CD4-positive, alpha-beta T cell treated with Interleukin-21 for 1 hour (primary cell): ENCODE measurements around the gene EMC8.
A peak's percentile ranks its signal among the peaks of the same experiment; 100 is the strongest.

ENCODE experiments used
- DNase-seq: peaks from one replicate; pipeline ENCODE4 v3.0.0-alpha.2; 2020

EMC8 gene

GRCh38 chr16:85752511-85753420, 46.6 kb downstream of the EMC8 start:
- no peak for DNase-seq

DNA sequence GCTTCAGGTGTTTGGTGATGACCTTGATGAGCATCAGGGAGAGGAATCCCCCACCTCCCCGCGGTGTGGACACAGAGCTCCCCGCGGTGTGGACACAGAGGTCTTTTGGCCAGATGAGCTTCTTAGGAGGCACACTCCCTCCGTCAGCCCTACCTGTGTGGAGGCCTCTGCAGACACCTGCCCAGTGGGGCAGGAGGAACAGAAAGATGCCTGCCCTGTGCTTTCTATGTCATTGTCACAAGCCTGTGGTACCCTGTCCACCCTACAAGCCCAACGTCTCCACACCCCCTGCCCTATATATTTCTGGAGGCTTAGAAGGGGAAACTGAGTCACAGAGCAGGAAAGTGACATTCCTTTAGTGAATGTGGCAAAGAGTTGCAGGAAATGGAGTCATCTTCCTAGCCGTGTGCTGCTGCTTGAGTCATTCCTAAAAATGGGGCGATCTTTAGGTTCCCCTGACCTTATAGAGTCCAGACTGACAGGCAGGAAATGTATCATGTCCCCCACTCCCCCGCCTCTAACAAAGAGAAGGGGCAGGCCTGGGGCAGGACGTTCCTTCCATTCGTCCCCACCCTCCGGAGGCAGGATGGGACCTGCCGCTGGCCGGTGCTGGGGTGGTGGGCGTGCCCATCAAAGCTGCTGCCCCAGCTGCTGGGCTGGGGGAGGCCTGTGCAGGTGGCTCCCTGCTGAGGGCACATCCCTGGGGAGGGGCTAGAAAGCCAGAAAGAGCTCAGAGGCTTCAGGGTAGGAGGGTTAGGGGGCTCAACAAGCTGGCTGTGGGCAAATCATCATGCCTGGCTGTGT, 47.4 kb downstream of the EMC8 start:
- no peak for DNase-seq

DNA sequence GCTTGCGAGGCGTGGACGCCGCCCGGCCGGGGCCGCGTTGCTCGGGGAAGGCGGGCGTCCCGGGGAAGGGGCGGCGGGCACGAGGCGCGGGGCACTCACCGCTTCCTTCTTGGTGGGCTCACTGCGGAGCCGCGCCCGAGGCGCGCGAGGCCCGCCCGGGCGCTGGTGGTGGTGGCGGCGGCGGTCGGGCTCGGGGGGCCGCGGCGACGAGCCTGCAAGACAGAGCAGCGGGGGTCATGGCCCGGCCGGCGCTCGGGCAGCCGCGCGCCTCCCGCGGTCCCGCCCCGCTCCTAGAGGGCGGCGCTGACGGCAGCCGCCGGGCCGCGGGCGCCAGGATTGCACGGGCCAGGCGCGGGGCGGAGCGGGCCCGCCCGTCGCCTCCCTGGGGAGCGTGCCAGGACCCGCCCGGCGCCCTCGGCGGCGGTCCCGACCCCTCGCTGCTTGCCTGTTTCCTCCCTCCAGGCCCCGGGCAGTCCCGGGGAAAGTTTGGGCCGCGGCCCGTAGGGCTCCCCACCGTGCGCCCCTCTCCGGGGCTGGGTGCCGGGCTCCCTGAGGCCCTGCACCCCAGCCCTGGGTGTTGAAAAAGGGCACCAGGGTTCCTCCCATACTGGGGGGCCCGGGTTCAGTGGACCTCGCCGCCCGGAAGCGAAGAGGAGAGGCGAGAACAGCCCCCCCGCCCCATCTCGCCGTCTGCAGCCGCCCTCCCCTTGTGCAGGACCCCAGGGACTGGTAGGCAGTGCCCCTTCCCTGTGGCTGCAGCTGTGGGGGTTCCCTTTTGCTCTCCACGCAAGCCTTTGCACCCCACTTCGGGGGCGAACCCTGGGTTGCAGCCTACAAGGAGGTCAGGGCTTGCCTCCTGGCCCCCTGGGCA, 48.3 kb downstream of the EMC8 start, which contains the start of gene C16orf74:
Gene C16orf74 (minus strand): TSS at position 270 of the 871 bp plus-strand sequence. CDS start 15,879 bp downstream, outside the sequence.
- DNase-seq: no peak

DNA sequence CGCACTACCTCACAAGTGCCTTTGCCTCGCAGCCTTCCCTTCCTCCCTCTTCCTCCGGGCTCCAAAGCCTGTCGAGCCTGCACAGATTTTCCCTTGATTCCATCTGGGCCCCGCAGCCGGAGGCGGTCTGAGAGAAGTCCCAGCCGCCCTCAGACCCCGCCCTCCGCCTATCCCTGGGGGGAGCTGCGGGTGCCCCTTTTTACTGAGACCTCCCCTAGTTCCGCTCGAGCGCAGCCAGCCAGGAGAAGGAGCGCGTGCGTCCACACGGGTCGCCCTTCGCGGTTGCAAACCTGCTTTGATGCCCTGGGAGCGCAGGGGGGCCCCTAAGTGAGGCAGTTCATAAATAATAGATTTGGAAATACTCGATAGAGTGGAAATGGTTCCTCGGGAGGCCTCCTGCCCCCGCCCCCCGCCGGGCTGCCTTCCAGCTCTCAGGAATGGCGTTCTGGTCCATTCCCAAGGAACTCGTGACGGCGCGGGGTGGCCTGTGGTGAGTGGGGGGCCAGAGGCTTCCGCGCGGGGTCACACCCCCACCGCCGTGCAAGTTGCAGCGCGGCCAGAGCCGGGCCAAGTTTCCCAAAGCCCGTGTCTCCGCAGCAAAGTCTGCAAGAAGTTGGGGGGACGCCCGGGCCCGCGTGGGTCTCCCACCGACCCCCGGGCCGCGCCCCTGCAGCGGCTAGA, 49.1 kb downstream of the EMC8 start:
- no peak for DNase-seq

DNA sequence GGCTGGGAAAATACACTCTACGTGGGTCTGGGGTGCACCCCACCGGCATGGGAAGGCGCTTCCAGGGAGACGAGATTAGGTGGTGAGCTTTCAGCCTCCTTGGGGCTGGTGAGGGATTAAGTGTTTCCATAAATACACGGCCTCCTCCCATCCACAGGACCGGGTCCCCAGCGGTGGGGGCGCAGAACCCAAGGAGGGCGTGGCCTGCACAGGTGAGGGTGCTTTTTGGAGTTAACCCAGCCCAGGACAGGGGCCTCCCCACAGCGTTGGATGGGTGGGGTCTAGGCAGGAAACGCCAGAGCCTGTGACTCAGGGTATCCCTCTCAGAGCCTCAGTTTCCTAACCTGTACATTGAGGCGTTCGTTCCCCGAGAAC, 49.6 kb downstream of the EMC8 start:
- no peak for DNase-seq

GRCh38 chr16:85746460-85747215, 52.7 kb downstream of the EMC8 start:
- no peak for DNase-seq

- DNase-seq: no peak
These were observed 60.2 kb downstream of the EMC8 start for GRCh38 chr16:85738923-85739715.

DNA sequence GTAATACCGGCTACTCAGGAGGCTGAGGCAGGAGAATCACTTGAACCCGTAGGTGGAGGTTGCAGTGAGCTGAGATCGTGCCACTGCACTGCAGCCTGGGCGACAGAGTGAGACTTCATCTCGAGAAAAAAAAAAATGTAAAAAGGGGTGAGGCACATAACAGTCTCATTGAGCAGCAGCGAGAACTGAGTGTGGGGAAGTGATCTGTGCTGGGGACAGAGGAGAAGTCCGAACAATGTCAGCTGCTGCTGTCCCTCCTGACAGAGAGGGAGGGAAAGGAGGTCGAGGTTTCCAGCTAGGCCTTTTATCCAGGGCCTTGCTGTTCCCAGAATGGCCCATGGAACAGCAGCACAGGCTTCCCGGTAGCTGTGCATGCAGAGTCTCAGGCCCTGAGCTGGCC, 62.4 kb downstream of the EMC8 start:
- no peak for DNase-seq

DNA sequence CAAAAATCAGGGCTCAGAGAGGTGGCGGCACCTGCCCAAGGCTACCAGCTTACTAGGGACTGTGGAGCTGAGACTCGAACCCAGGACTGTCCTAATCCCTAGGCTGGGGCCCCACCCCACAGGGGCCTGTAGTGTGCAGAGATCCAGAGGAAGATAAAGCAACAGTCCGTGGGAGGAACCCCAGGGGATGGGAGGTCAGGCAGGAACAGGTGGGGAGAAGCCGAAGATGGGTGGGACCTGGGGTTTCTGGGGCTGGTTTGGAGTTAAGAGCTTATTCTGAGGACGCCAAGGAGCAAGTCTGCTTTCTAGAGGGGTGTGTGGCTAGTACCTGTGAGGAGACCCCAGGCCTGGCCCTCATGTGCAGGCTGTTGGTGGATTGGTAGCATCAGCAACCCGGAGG, 63.4 kb downstream of the EMC8 start:
- no peak for DNase-seq

- DNase-seq: peak; percentile 55
These were observed 64.1 kb downstream of the EMC8 start for GRCh38 chr16:85735225-85735635.

DNA sequence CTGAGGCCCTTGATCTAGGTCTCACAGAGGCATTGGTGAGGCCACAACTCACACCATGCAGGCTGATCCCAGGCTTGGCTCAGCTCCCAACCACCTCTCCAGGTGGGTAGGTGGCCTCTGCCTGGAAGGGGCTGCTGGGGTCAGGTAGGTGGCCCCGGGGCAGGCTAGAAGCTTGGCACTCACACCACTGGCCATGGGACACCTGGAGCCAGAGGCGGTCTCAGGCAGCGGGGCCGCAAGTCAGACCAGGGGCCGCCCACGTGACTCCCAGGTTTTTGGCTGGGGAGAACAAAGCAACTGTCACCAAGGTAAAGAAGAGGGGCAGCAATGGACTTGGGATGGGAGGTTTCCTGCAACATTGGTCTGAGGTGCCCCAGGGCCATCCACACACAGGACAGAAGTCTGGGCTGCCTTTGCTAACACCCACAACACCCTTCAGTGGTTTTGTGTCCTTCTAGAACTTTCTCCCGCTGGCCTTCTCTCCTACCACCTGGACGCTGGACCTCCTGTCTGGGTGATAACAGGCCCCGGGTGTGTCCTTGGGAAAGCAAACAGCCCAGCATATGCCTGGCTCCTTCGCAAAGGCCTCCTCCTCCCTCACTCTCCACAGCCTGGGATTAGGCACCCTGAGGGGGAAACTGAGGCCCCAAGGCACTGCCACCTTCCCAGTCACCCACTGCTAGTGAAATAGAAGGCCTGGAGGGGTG, 64.9 kb downstream of the EMC8 start:
- DNase-seq: no peak

- DNase-seq: no peak
These were observed 65.5 kb downstream of the EMC8 start for GRCh38 chr16:85733839-85734170.

DNA sequence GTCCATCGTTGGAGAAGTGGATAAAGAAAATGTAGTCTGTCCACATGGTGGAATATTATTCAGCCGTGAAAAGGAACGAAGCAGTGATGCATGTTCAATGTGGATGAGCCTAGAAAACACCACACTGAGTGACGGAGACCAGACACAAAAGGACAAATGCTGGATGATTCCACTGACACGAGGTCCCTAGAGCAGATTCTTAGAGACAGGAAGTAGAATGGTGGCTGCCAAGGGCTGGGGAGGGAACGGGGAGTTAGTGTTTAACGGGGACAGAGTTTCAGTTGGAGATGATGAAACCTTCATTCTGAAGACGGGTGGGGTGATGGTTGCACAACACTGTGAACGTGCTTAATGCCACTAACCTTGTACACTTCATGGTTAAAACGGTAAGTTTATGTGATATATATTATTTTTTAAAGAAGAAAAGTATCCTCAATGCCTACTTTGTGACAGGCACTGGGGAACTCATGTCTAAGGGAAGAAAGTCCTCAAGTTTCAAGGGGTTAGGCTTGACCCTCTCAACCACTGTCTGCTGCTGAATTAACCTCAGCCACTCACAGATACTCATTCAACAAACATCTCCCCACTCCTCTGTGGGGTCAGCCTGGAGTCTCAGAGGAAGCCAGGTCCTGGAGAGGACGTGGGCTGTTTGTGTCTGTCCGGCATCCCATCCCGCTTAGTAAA, 66.0 kb downstream of the EMC8 start:
- no peak for DNase-seq

DNA sequence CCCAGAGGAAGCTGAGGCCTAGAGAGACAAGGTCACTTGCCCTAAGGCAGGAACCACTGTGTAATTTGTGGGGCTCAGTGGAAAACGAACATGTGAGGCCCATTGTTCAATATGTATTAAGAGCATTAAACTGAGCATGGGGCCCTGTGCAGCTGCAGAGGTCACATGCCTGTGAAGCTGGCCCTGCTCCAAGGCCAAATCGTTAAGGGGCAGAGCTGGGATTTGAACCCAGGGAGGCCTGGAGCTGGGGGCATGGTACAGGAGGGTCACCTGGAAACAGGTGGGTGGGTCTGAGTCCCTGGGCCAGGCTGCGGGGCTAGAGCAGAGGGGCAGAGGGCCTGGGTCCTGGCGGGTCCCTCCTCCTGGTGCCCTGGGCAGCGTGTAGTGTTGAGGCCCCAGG, 68.2 kb downstream of the EMC8 start:
- DNase-seq: no peak

- DNase-seq: no peak
These were observed 69.2 kb downstream of the EMC8 start for GRCh38 chr16:85730186-85730465.

GRCh38 chr16:85729452-85730185, 69.7 kb downstream of the EMC8 start:
- no peak for DNase-seq

GRCh38 chr16:85728879-85729278, 70.5 kb downstream of the EMC8 start:
- no peak for DNase-seq
